Limb (tissue), 2 donors: ENCODE measurements around the gene INTS2.
"Not testable (repeated sequence)": the region's sequence is repeated elsewhere in the genome, so short reads cannot be mapped to it uniquely, and the experiment has no call there.

Experiments
- DNase-seq, 2 donors: peaks; one replicate each; pipeline ENCODE4 v3.0.0-alpha.2; 2016; ENCODE audit errors: extremely low spot score in 2 of 2

The INTS2 gene

GRCh38 chr17:61822326-61823285, 105.2 kb downstream of the INTS2 start:
- no peak for DNase-seq

GRCh38 chr17:61821655-61822054, 106.1 kb downstream of the INTS2 start:
- DNase-seq, result no peak

GRCh38 chr17:61819265-61819664, 108.5 kb downstream of the INTS2 start:
- not testable (repeated sequence) for DNase-seq

- DNase-seq, result no peak
These were observed 109.6 kb downstream of the INTS2 start for GRCh38 chr17:61818225-61818624.

- DNase-seq, result no peak
These were observed 110.3 kb downstream of the INTS2 start for GRCh38 chr17:61817452-61817851.

- no peak for DNase-seq
These were observed 111.2 kb downstream of the INTS2 start for GRCh38 chr17:61816538-61816937.

GRCh38 chr17:61815863-61816503, 111.8 kb downstream of the INTS2 start:
- no peak for DNase-seq
